ENCODE results near the gene STXBP1. TPM values are rescaled to one million over a fixed set of nuclear protein-coding genes. Genes with fewer than 3 reads are reported as not detected.
"Not testable (repeated sequence)": the region's sequence is repeated elsewhere in the genome, so short reads cannot be mapped to it uniquely, and the experiment has no call there.

STXBP1 gene
- total RNA-seq, 4 donors from 2014 or later = 4.7 to 36.1 (median 12.2) TPM

DNA sequence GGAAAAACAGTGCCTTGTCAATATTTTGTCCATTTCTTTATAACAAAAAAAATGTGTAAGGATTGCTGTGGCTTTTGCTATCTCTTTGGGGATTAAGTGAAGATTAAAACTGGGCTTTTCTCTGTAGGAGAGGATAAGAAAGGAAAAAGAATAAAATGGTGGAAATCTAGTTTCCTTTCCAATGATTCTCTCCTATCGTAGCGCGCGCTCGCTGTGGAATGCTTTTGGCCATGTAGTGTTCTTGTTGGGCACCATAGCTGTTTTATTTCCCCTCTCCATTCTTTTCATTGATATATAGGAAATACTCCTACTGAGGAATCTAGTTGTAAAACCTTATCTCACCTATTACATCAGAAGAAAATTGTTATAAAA, 1.5 kb downstream of the STXBP1 start:
- Histone ChIP-seq H3K27me3 (peaks cover 0 to 26% (median 0%) of the 10 kb centered on the region in 4 donors), H3K4me3 (peak overlapping the region; percentile 66 to 94 (median 84)), H3K27ac (peak overlapping the region; percentile 81 to 96 (median 88)), H3K4me1 (peaks cover 6 to 37% (median 10%) of the 10 kb centered on the region in 3 donors), H3K36me3 (no peaks in the 10 kb centered on the region), H3K9me3 (no peaks in the 10 kb centered on the region)
- intact Hi-C loops (cut with DNase I) = no loop called here
- DNase-seq = no peak
- WGBS, 2 donors = 50 to 76% methylated on average over 5 of the region's 5 CpGs
- no peak for TF ChIP-seq POLR2A (IDR thresholded peaks at IDR 0.05)
- TF ChIP-seq, protein P1, sequence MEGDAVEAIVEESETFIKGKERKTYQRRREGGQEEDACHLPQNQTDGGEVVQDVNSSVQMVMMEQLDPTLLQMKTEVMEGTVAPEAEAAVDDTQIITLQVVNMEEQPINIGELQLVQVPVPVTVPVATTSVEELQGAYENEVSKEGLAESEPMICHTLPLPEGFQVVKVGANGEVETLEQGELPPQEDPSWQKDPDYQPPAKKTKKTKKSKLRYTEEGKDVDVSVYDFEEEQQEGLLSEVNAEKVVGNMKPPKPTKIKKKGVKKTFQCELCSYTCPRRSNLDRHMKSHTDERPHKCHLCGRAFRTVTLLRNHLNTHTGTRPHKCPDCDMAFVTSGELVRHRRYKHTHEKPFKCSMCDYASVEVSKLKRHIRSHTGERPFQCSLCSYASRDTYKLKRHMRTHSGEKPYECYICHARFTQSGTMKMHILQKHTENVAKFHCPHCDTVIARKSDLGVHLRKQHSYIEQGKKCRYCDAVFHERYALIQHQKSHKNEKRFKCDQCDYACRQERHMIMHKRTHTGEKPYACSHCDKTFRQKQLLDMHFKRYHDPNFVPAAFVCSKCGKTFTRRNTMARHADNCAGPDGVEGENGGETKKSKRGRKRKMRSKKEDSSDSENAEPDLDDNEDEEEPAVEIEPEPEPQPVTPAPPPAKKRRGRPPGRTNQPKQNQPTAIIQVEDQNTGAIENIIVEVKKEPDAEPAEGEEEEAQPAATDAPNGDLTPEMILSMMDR (IDR thresholded peaks at IDR 0.05) = no peak

DNA sequence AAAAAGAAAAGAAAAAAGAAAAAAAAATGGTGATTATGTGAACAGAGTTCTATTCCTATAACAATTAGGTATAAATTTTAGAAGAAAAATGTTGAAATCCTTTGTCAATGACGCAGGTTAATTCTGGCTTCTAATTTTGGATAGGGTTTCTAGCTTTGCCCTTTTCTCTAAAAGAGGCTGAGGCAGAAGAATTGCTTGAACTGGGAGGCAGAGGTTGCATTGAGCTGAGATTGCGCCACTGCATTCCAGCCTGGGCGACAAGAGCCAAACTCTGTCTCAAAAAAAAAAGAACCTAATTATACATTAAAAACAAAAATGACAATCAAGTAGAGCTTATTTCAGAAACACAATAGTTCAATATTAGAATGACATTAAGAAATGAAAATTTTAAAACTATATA, 2.9 kb downstream of the STXBP1 start:
- Histone ChIP-seq H3K36me3 (no peaks in the 10 kb centered on the region), H3K4me3 (no peak overlapping the region), H3K9me3 (no peaks in the 10 kb centered on the region), H3K27ac (no peak overlapping the region), H3K4me1 (peaks cover 4 to 33% (median 6%) of the 10 kb centered on the region in 3 donors), H3K27me3 (peaks cover 0 to 13% (median 0%) of the 10 kb centered on the region in 4 donors)
- no peak for TF ChIP-seq POLR2A (IDR thresholded peaks at IDR 0.05)
- TF ChIP-seq, protein P1 (IDR thresholded peaks at IDR 0.05) = no peak
- no peak for DNase-seq
- intact Hi-C loops (cut with DNase I) = no loop called here
- 49 to 56% methylated on average over 3 of the region's 3 CpGs for WGBS, 2 donors

DNA sequence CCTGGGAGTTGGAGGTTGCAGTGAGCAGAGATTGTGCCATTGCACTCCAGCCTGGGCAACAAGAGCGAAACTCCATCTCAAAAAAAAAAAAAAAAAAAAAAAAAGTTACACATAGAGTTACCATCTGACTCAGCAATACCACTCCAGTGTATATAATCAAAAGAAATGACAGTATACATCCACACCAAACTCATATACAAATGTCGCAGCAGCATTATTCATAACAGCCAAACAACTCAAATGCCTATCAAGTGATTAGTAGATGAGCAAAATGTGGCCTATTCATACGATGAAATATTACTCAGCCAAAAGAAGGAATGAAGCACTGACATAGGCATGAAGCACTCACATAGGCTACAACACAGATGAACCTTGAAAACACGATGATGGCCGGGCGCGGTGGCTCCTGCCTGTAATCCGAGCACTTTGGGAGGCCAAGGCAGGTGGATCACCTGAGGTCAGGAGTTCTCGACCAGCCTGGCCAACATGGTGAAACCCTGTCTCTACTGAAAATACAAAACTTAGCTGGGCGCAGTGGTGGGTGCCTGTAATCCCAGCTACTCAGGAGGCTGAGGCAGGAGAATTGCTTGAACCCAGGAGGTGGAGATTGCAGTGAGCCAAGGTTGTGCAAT, 9.4 kb downstream of the STXBP1 start:
- DNase-seq; intact Hi-C loops (cut with DNase I); H3K27me3 ChIP-seq; H3K4me1 ChIP-seq; H3K9me3 ChIP-seq; H3K27ac ChIP-seq; H3K36me3 ChIP-seq; H3K4me3 ChIP-seq: not testable (repeated sequence)
- 62 to 73% methylated on average over 3 to 10 of the region's 10 CpGs for WGBS, 2 donors

DNA sequence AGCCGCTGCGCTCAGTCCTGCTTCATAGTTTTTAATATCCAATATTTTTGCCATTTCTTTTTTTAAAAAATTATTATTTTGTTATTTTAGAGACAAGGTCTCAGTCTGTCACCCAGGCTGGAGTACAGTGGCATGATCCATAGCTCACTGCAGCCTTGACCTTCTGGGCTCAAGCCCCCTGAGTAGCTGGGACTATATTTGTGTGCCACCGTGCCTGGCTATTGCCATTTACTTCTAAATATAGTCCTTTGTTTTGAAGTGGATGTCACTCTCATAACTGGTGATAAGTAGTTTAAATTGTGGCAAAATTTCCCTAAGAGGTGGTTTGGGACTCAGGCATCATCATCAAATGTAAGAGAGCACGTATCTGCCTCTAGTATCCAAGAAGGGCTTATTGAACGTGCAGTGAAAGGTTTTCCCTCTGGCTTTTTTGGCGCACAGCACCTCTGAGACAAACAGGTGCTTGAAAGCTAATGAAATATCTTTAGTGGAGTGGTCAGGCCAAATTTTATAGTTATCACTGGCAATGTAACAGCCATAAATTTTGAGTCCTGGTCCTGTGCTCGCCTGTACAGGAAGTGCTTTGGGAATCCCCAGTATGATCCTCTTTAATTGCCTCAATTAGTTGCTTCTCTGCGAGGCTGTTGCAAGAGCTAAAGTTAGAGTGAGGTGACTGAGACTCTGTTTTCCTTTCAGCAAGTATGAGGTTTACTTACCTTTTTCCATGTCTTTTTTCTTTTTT, 14.8 kb downstream of the STXBP1 start:
- Histone ChIP-seq H3K9me3 (no peaks in the 10 kb centered on the region), H3K27ac (no peak overlapping the region), H3K4me3 (no peak overlapping the region), H3K4me1 (peaks cover 12 to 25% (median 13%) of the 10 kb centered on the region in 3 donors), H3K36me3 (no peaks in the 10 kb centered on the region), H3K27me3 (no peaks in the 10 kb centered on the region)
- intact Hi-C loops (cut with DNase I) = no loop called here
- WGBS, 2 donors = 55 to 59% methylated on average over 8 of the region's 8 CpGs
- DNase-seq = no peak
- TF ChIP-seq POLR2A (IDR thresholded peaks at IDR 0.05) = no peak
- TF ChIP-seq, protein P1 (IDR thresholded peaks at IDR 0.05) = no peak

DNA sequence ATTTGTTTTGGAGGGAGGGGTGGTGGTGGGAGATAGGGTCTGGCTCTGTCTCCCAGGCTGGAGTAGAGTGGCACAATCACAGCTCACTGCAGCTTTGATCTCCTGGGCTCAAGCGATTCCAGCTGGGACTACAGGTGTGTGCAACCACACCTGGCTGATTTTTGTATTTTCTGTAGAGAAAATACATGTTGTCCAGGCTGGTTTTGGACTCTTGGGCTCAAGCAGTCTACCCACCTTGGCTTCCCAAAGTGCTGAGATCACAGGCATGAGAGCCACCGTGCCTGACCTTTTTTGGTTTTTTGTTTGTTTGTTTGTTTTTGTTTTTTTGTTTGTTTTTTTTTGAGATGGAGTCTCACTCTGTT, 15.4 kb downstream of the STXBP1 start:
- Histone ChIP-seq H3K4me1 (peaks cover 12 to 25% (median 13%) of the 10 kb centered on the region in 3 donors), H3K36me3 (no peaks in the 10 kb centered on the region), H3K4me3 (no peak overlapping the region), H3K27me3 (no peaks in the 10 kb centered on the region), H3K27ac (no peak overlapping the region), H3K9me3 (no peaks in the 10 kb centered on the region)
- no peak for TF ChIP-seq POLR2A (IDR thresholded peaks at IDR 0.05)
- TF ChIP-seq, protein P1 (IDR thresholded peaks at IDR 0.05) = no peak
- no peak for DNase-seq
- 50 to 89% methylated on average over 2 of the region's 2 CpGs for WGBS, 2 donors
- intact Hi-C loops (cut with DNase I) = no loop called here

Data from esophagus squamous epithelium (tissue), 5 donors.